ENCODE results near the gene FBXL16.

GRCh38 chr16:754656-755055 lies 49.1 kb upstream of the FBXL16 start:
- TF ChIP-seq POLR2A (IDR thresholded peaks at IDR 0.05), result no peak
- TF ChIP-seq CTCF (IDR thresholded peaks at IDR 0.05), result no peak
